ENCODE results near the gene EYS. TPM values are rescaled to one million over a fixed set of nuclear protein-coding genes. Genes with fewer than 3 reads are reported as not detected.

EYS gene
- polyA plus RNA-seq, 2 of the 4 experiments (the other 2 are of a cell fraction): 0.03 to 0.06 TPM

DNA sequence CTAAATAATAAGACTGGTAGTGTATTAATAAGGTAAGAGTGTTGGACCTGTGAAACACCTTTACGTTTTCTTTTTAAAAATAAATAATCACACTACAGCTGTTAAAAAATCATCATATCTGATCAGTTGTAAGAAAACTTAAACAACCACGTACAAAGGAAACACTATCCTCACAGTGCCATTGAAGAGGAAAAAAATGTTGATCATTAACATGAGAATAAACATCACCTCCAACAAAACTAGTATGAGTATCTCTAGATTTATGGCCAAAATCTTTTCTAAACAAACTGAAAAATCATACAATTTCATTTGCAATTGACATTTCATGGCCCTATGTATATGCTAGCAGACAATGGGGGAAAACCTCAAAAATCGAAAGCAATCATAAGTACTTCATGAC, 590 bp downstream of the EYS start:
- DNase-seq (ENCODE audit: low read depth in 1 of 2, low spot score in 1 of 2) (no peak), FAIRE-seq (no peak), ATAC-seq (no peak)
- WGBS (ENCODE audit: missing lambda C conversion rate): 4% methylated on average over 3 of the region's 3 CpGs
- Histone ChIP-seq H3K4me3 (no peak overlapping the region), H3K27ac (no peak overlapping the region), H3K9me3 (no peaks in the 10 kb centered on the region), H3K4me1 (peaks cover 18% of the 10 kb centered on the region), H3K4me2 (peak overlapping the region; percentile 54)
- CTCF ChIA-PET: no interaction called here
- TF ChIP-seq FOXS1 (CRISPR knock-in tag; IDR thresholded peaks at IDR 0.05) (no peak), NFE2L2 (conservative IDR thresholded peaks at IDR 0.05; ENCODE audit: low read length) (no peak), HMGXB4 (CRISPR knock-in tag; IDR thresholded peaks at IDR 0.05; ENCODE audit: borderline replicate concordance) (no peak), BHLHE40 (IDR thresholded peaks at IDR 0.05; ENCODE audit: low read depth, low read length) (no peak), MYC (IDR thresholded peaks at IDR 0.05; ENCODE audit: borderline replicate concordance, low read length) (no peak), JUN (IDR thresholded peaks at IDR 0.05) (no peak), PHF8 (IDR thresholded peaks at IDR 0.05; ENCODE audit: borderline replicate concordance, low read depth) (no peak)
- TF ChIP-seq, protein P1, sequence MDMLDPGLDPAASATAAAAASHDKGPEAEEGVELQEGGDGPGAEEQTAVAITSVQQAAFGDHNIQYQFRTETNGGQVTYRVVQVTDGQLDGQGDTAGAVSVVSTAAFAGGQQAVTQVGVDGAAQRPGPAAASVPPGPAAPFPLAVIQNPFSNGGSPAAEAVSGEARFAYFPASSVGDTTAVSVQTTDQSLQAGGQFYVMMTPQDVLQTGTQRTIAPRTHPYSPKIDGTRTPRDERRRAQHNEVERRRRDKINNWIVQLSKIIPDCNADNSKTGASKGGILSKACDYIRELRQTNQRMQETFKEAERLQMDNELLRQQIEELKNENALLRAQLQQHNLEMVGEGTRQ (IDR thresholded peaks at IDR 0.05): no peak
- TF ChIP-seq, protein P2, sequence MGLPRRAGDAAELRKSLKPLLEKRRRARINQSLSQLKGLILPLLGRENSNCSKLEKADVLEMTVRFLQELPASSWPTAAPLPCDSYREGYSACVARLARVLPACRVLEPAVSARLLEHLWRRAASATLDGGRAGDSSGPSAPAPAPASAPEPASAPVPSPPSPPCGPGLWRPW (IDR thresholded peaks at IDR 0.05): no peak
- POLR2A ChIA-PET: no interaction called here

GRCh38 chr6:65701325-65701724, 5.7 kb downstream of the EYS start:
- Histone ChIP-seq H3K9me3 (no peaks in the 10 kb centered on the region), H3K27ac (no peak overlapping the region), H3K4me3 (no peak overlapping the region), H3K4me2 (no peak overlapping the region), H3K4me1 (peaks cover 7% of the 10 kb centered on the region; the same call in 2 of the 3 replicates)
- no peak for DNase-seq (ENCODE audit: low read depth in 1 of 2, low spot score in 1 of 2)
- ChIA-PET CTCF (no interaction called here), POLR2A (no interaction called here)
- TF ChIP-seq RAD21 (conservative IDR thresholded peaks at IDR 0.05 in 1 of 2, IDR thresholded peaks at IDR 0.05 in 1 of 2) (no peak), CTCF (IDR thresholded peaks at IDR 0.05) (no peak), POLR2A (IDR thresholded peaks at IDR 0.05; ENCODE audit: low read length) (no peak), RFX5 (IDR thresholded peaks at IDR 0.05) (no peak)
- 85% methylated on average over 1 of the region's 1 CpG for WGBS (ENCODE audit: missing lambda C conversion rate)
- no peak for FAIRE-seq
- ATAC-seq: no peak

- Histone ChIP-seq H3K4me3 (no peak overlapping the region), H3K9me3 (no peaks in the 10 kb centered on the region), H3K4me1 (peaks cover 4% of the 10 kb centered on the region; the same call in 1 of the 3 replicates), H3K27ac (no peak overlapping the region), H3K4me2 (no peak overlapping the region)
- 70% methylated on average over 4 of the region's 4 CpGs for WGBS (ENCODE audit: missing lambda C conversion rate)
- FAIRE-seq: no peak
- POLR2A ChIA-PET: no interaction called here
- TF ChIP-seq, protein P1 (IDR thresholded peaks at IDR 0.05): no peak
- TF ChIP-seq SMC3 (IDR thresholded peaks at IDR 0.05) (no peak), FOSL2 (IDR thresholded peaks at IDR 0.05) (no peak), FOSL2 (CRISPR knock-in tag; IDR thresholded peaks at IDR 0.05) (no peak), KDM1A (IDR thresholded peaks at IDR 0.05; ENCODE audit: low read depth) (no peak), HMGXB4 (CRISPR knock-in tag; IDR thresholded peaks at IDR 0.05; ENCODE audit: borderline replicate concordance) (no peak), RCOR1 (IDR thresholded peaks at IDR 0.05; ENCODE audit: low read depth, low read length) (no peak), HOXB13 (CRISPR knock-in tag; IDR thresholded peaks at IDR 0.05; ENCODE audit: low read depth) (no peak)
- TF ChIP-seq, protein P3, sequence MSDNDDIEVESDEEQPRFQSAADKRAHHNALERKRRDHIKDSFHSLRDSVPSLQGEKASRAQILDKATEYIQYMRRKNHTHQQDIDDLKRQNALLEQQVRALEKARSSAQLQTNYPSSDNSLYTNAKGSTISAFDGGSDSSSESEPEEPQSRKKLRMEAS (IDR thresholded peaks at IDR 0.05): no peak
- CTCF ChIA-PET: no interaction called here
- no peak for DNase-seq (ENCODE audit: low read depth in 1 of 2, low spot score in 1 of 2)
- no peak for ATAC-seq
Measured at GRCh38 chr6:65700561-65700960, 6.5 kb downstream of the EYS start.

Measured in A549 (cell line).